ENCODE results near the gene TSN.
A peak's percentile ranks its signal among the peaks of the same experiment; 100 is the strongest.

The TSN gene

DNA sequence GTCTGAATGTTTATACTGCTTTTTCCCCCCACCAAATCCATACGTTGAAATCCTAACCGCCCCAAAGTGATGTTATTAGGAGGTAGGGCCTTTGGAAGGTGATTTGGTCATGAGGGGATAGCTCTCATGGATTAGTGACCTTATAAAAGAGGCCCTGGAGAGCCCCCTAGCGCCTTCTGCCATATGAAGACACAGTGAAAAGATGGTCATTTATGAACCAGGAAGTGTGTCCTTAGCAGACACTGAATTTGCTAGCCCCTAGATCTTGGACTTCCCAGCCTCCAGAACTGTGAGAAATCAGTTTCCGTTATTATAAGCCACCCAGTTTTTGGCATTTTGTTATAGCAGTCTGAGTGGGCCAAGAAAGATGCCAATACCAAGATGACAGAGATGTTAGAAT is 7.2 kb upstream of the TSN start:
- DNase-seq = no peak

DNA sequence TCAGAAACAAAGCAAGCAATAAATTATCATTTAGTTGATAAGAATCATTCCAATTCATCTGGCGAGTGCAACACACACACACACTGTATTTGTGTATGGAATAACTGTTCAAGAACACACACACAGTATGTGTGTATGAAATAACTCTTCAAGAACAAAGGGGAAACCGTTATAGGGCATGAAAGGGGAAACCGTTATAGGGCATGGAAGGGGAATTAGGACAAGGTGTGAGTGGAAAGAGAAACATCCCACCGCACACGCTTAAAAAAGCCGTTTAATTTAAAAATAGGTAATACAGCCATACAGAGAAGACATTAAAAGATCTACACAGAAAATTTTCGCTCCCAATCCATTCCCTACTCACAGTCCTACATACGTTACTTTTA is 607 bp upstream of the TSN start:
- no peak for DNase-seq

DNA sequence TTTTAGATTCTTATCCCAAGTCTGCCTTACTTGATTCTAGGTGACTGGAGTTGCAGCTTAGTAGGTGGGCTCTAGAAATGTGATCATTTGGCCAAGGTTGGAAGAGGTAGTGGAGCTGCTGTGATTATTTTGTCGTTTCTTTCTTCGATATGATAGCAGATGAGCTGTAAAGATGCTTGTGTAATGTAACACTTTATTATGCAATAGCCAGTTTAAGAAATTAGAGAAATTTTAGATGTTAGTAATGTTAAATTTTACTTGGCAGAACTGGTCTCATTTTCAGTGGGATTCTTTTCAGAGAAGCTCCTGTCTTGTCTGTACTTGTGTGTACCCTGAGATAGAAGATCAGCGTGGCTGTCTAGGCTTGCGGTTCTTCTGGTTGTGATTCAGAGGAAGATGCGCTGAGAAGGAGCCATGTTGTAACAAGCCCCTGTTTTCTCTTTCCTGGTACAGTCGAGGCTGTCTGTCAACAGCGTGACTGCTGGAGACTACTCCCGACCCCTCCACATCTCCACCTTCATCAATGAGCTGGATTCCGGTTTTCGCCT is 9.3 kb downstream of the TSN start:
- DNase-seq = no peak

DNA sequence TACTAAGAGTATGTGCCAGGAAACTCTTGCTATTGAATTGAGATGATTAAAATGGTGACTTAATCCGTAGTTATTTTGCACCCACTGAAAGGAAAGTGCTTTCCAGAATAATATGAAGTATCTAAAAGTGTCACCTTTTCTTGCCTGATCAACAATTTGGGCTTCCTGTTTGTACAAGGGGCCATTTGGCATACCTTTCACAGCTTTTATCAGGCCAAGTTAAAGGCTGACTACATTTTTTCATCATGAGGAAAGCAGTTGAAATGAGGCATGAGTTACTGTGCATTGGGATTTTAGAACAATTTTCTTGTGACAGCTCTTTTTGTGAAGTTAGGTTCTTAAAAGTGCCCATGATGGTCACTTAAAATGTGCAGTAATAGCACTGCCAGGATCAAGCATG is 11.2 kb downstream of the TSN start:
- DNase-seq = no peak

DNA sequence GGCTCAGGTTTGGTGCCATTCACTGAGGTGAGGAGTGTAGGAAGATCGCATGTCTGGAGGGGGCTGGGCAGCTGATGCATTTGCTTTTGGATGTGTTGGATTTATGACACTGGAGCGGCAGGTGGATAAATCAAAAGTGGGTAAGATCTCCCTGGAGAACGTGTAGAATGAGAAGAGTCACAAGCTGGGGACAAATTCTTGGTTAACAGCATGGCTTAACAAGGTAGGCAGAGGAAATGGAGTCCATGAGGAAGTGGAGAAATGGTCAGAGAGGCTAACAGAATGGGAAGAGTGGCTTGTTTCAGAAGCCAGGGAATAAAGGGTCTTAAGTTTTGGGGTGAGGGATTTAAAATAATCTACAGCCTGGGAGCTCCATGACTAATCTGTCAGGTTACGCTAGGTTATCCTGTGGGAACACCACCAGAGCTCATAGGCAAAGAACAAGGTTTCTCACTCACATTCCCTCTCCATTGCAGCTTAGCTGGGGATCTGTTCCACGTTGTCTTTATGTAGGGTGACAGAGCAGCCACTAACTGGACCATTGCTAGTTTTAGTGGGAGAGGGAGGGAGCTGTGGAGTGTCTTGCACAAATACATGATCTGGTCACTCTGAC is 12.8 kb downstream of the TSN start:
- no peak for DNase-seq

DNA sequence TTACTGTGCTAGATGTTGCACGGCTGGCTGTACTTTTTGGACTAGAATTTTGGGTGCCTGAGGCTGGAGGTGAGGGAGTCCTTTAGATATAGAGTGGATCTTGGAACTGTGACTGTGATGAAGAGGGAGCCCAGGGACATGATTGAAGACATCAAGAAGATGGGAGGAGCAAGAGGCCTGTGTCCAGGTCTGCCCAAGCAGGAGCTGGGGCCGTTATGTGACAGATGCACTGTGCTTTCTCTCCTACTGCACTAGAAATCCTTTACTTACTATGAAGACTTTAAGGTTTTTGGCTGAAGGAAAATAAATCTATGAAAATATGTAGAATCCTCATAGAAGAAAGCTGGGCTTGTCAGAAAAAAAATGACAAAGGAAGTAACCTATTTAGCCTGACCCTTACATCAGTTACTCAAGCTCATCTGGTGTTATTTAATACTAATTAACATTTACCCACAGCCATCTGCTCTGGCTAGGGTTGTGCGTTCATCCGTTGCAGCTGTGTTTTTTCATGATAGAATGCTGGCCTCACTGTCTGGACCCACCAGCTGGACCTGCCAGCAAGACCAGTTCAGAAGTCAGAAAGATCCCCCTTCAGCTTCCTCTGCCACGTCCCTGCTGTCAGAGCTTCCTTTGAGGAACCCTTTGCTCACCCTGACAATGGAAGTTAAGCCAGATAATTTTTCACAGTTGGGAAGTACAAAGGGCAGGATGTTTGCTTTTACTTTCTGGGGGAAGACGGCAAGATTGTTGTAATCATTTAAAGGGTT is 16.7 kb downstream of the TSN start:
- DNase-seq = peak; percentile 71

DNA sequence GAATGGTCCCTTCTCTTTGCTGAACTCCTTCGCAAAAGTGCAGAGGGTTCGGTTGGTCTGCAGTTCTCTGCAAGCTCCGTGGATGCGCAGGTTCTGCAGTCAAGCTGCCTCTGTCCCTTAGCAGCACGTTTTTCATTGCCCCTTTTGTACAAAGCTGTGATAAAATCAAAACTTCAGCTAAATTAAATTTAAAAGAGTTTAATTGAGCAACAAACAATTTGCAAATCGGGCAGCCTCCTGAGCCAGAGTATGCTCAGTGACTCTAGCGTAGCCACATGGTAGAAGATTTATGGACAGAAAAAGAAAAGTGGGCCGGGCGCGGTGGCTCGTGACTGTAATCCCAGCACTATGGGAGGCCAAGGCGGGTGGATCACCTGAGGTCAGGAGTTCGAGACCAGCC is 18.8 kb downstream of the TSN start:
- no peak for DNase-seq

DNA sequence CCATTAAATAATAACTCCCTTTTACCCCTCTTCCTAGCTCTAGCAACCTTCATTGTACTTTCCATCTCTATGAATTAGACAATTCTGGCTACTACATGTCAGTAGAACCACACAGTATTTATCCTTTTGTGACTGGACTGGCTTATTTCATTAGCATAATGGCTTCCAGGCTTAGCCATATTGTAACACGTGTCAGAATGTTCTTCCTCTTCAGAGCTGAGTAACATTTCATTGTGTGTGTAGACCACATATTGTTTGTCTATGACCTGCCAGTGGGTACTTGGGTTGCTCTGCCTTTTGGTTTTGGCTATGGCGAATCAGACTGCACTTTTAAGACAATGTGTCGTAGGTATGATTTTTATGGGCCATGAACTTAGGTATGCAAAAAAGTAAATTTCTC is 20.9 kb downstream of the TSN start:
- no peak for DNase-seq

DNA sequence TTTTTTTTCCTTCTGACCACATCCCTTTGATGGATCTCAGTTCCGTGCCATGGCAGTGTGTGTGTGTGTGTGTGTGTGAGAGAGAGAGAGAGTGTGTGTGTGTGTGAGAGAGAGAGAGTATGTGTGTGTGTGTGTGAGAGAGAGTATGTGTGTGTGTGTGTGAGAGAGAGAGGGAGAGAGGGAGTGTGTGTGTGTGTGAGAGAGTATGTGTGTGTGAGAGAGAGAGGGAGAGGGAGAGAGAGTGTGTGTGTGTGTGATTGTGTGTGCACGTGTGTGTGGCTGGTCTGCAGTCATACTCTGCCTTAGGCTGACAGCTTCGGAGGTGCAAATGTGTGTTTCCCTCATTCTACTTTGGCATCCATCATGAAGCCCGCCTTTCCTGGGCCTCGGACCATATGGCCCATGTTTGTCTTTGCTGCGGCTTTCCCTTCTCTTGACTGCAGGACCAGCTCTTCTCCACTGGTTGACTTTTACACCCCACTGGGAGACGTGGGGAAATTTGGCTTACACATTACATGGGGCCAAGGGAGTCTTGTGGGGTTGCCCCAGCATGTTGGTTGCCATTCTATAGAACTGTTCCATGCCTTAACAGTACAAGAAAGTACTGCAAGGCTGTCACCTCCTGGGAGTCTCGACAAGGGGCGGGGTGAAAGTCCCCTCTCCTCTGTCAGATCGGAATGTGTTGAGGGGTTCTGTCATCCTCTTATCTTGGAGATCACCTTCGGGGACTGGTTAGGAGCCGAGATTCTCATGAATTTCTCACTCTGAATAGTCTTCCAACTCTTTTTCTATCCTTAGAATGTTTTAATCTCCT is 21.6 kb downstream of the TSN start:
- peak; percentile 63 for DNase-seq

DNA sequence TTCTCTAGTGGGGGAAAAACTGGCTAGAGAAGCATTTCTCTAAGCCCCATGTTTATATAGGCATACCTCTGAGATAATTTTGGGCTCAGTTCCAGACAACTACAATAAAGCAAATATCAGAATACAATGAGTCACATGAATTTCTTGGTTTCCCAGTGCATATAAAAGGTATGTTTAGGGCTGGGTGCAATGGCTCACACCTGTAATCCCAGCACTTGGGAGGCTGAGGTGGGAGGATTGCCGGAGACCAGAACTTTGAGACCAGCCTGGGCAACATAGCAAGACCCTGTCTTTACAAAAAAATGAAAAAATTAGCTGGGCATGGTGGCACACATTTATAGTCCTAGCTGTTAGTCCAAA is 22.2 kb downstream of the TSN start:
- no peak for DNase-seq

DNA sequence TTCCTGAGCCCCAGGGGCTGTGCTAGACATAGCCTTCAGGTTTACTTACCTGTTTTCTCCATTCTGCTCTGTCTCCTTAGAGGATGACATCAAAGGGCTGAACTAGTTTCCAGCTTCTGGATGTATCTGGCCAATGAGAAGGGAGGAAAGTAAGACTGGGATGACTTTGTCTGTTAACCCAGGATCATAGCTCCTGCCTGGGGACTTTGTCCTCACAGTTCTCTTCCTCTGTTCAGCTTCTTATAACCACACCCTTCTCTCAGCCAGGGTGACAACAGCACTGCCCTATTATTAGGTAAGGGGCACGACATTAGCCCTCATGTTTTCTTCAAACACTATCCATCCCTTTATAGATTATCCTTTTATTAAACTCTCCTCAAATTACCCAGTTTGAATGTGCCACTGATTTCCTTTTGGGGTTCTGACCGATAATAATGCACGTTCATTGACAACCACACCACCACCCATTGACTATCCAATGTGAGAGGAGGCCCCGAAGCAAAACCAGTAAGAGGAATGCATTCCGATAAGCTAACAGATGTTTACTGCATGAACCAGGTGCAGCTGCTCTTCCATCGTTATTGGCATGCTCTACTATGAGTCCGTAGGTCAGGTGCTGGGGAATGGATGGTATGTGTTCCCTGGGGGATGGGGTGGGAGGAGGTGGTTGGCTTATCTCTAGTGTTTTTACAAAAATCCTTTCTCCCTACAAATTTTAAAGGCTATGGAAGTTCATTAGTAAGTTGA is 23.5 kb downstream of the TSN start:
- DNase-seq = no peak

DNA sequence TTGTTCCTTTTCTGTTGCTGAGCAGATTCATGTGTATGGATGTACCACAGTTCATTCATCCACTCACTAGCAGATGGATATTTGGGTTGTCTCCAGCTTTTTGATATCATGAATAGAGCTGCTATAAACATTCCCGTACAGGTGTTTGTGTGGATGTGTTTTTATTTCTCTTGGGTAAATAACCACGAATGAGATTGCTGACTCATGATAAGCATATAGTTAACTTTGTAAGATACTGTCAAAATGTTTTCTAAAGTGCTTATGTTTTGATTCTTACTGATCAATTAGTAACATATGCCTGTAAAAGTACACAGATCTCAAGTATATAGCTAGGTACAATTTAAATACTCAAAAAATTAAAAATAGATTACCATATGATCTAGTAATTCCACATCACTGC is 27.7 kb downstream of the TSN start:
- DNase-seq = no peak

DNA sequence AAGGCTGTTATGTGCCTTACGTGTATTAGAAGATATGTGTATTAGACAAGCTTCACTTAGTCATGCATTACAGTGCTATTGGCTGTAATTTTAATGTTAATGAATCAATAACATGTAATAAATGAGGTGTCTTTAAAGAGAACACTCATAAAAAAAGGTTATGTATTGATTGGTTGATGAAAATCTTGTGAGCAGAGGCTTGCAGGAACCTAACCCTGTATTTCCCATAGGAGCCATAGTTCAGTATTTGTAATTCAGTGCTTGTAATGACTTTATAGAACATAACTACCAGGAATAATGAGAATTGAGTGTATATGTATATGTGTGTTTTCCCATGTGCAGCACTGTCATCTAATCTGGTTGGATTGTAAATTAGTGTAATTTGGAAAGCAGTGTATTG is 33.2 kb downstream of the TSN start:
- DNase-seq = no peak

DNA sequence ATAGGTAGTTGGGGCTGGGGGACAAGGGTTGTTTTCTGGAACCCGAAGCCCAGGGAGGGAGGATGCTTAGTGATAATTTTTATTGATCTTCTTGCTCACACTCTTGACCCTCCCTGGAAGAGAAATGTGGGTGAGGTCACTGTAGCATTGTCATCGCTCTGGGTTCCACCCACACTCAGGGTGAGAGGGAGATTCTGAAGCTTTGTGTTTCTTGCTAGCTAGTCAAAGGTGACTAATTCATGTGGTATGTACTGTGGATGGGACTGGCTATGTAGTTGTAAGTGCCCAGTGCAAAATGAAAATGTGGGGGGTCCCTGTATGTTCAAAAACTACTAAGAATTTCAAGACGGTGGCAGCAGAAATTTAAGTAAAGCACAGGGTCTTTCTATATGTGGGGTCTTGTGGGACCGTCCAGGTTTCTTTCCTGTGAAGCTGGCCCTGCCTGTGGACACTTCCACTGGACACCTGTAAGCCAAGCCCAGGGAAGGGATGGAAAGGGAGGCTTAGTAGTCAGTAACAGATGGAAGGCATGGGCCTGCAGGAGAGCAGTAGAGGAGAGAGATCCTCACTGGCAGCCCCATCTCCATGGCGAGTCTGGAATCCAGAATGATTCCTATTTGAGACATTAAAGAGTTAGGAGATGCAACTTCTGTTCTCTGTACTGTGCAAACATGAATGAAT is 35.0 kb downstream of the TSN start:
- no peak for DNase-seq

DNA sequence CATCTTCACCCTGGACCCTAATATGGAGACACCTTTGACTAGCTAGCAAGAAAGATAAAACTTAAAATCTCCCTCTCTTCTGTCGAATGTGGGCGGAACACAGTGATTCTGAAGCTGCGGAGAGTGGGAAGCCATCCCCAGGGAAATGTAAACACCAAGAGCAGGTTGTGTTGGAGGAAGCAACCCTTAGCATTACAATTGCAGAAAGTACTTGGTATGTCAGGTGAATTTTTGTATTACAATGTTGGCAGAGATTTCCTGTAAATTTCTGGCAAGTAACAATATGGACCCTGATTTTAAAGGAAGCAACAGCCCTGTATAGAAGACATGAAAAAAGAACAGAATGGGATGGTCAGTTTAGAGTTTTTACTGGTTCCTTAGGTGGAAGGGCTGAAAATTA is 35.8 kb downstream of the TSN start:
- no peak for DNase-seq

DNA sequence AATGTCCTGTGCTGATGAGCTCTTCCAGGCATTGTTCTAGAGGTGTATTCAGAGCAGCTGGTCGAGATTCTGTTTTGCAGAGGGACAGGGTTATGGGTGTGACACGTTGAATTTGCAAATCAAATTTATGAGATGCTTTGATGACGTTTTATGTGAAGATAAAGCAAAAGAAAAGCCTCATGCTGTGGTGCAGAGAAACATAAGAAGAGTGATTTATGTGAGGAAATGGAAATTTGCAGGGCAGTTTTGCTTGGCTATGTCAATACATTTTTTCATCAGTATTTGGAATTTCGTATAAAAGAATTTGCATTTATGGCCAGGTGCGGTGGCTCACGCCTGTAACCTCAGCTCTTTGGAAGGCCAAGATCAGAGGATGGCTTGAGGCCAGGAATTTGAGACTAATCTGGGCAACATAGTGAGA is 36.4 kb downstream of the TSN start:
- no peak for DNase-seq

DNA sequence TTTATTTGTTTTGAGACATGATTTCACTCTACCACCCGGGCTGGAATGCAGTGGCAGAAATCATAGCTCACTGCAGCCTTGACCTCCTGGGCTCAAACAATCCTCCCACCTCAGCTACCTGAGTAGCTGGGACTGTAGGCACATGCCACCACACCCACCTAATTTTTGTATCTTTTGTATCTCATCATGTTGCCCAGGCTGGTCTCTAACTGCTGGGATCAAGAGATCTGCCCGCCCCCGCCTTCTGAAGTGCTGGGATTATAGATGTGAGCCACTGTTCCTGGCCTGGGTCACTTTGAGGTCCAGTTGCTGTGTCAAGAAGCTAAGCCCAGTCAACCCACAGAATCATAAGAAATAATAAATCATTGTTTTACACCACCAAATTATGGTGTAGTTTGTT is 38.4 kb downstream of the TSN start:
- DNase-seq = no peak

DNA sequence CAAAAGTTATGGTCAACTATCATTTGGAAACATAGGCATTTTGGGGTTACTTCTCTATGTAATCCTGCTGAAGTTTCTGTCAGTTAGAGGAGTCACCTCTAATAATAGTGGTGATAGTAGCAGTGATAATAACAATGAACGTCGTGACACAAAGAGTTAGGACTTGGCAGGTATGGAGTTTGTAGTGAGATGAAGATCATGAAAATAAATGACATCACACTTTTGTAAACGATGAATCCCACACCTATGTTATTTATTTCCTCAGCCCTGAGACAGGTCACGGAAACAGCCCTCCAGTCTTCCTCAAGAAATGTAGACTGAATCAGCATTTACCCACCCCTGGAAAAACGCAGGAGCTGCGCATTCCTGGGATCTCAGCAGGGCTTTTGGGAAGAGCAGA is 38.8 kb downstream of the TSN start:
- no peak for DNase-seq

DNA sequence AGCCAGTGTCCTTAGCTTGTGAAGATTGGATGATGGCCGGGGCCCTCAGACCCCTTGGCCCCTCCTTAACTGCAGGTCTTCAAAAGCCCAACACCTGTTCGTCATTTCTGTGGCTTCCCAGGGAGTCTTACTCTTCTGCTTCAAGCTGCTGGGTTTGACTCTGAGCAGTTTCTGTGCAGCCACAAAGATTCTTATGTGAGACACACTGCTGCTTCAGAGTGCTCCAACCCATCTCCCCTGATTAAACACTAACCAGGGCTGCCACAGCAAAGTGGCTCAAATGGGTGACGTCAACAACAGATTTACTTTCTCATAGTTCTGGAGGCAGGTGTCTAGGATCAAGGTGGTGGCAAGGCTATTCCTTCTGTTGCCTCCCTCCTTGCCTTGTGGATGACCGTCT is 40.8 kb downstream of the TSN start:
- no peak for DNase-seq

DNA sequence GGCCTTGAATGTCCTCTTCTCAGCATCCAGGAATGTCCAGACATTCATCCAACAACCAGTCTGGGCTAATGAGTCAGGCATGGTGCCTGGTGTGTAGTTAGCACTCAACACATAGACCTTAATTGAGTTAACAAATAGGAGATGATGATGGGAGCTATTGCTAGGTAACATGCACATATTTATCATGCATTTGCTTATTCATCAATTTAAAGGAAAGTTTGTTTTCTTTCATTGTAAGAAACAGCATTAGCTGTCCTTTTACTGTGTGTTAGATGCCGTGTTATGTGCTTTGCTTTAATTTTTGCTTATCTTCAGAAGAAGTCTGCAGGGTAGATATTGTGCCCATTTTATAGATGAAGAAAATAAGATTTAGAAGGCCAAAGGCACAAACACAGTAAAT is 43.2 kb downstream of the TSN start:
- DNase-seq = no peak

DNA sequence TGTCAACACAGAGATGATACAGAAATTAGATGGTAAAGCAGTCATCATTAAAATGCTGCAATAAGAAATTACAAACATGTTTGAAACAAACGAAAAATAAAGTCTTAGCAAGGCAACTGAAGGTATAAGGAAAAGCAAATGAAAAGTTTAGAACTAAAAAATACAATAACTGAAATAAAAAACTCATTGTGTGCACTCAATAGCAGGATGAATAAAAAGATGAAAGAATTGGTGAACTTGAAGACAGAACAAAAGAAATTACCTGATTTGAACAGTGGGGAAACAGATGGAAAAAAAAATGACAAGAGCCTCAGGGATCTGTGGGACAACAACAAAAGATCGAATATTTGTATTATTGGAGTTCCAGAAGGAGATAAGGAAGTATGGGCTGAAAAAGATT is 46.5 kb downstream of the TSN start:
- DNase-seq = no peak

DNA sequence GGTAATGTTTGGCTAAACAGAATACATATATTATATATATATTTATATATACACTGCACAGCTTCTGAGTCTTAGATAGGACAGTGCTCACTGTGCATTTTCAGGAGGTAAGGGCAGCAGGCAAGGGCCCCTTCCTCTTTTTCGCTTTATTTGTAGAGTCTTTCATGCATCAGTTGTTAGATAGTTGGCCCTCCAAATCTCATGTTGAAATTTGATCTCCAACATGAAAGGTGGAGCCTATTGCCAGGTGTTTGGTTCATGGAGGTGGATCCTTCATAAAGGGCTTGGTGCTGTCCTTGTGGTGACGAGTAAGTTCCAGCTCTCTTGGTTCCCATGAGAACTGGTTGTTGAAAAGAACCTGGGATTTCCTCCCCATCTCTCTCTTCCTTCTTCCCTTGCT is 48.1 kb downstream of the TSN start:
- DNase-seq = no peak

DNA sequence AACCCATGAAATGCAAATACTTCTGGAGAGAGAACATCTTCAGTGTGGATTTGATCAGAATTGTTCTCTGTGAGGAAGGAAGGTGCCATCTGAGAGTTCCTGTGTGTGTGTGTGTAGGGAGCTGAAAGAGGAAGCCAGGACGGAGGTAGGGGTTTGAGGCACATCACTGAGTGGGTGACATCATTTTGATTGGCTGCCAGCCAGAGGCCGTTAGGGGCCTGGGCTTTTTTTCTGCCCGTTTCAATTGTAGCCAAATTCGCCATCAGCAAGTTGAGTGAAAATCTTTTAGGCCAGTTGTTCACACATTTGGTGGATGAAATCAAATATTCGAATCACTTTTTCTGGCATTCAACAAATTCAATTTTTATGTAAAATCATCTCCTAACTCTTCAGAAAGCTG is 48.9 kb downstream of the TSN start:
- DNase-seq = peak; percentile 83

All from NCI-H446 treated with DMSO at 0.1 percent for 48 hours (cell line).